SH-SY5Y (cell line): ENCODE results near the gene PRR5.

ENCODE experiments used
- GATA2 ChIP-seq: IDR thresholded peaks from 2 replicates; pipeline ENCODE4 v1.6.1; 2011; ENCODE audit warnings: mild to moderate bottlenecking, low read depth, low read length
- GATA3 ChIP-seq: IDR thresholded peaks from 2 replicates; pipeline ENCODE4 v1.6.1; 2011; ENCODE audit warnings: low read depth, mild to moderate bottlenecking, low read length, moderate library complexity

The PRR5 gene

GRCh38 chr22:44719586-44720368, 17.8 kb downstream of the PRR5 start:
- TF ChIP-seq GATA3 (no peak), GATA2 (no peak)

GRCh38 chr22:44721213-44721612, 19.2 kb downstream of the PRR5 start:
- TF ChIP-seq GATA3 (no peak), GATA2 (no peak)

GRCh38 chr22:44722611-44723010, 20.6 kb downstream of the PRR5 start:
- TF ChIP-seq GATA2, result no peak
- TF ChIP-seq GATA3, result no peak

GRCh38 chr22:44723801-44724200, 21.8 kb downstream of the PRR5 start:
- TF ChIP-seq GATA3, result no peak
- no peak for TF ChIP-seq GATA2

GRCh38 chr22:44724416-44724815, 22.4 kb downstream of the PRR5 start:
- TF ChIP-seq GATA2 (no peak), GATA3 (no peak)

- TF ChIP-seq GATA3, result no peak
- TF ChIP-seq GATA2, result no peak
Observed at GRCh38 chr22:44724859-44725258, 22.9 kb downstream of the PRR5 start.

- TF ChIP-seq GATA2 (no peak), GATA3 (no peak)
Observed at GRCh38 chr22:44726439-44726838, 24.4 kb downstream of the PRR5 start.

GRCh38 chr22:44727148-44727547, 25.1 kb downstream of the PRR5 start:
- TF ChIP-seq GATA3 (no peak), GATA2 (no peak)

- TF ChIP-seq GATA3 (no peak), GATA2 (no peak)
Observed at GRCh38 chr22:44727709-44728108, 25.7 kb downstream of the PRR5 start.

GRCh38 chr22:44728761-44729324, 26.8 kb downstream of the PRR5 start:
- TF ChIP-seq GATA3 (no peak), GATA2 (no peak)

GRCh38 chr22:44729391-44730021, 27.5 kb downstream of the PRR5 start:
- TF ChIP-seq GATA3 (no peak), GATA2 (no peak)

GRCh38 chr22:44730022-44730393, 28.0 kb downstream of the PRR5 start:
- no peak for TF ChIP-seq GATA2

GRCh38 chr22:44730490-44731356, 28.7 kb downstream of the PRR5 start:
- TF ChIP-seq GATA3 (no peak), GATA2 (no peak)

- no peak for TF ChIP-seq GATA2
- TF ChIP-seq GATA3, result no peak
Observed at GRCh38 chr22:44731357-44731970, 29.5 kb downstream of the PRR5 start.
